HG02642 (cell line): ENCODE data around the gene NAA10.

Experiments
- ATAC-seq: cut with Tn5 transposase; IDR thresholded peaks from one replicate; pipeline ENCODE4 v1.9.1; 2021; ENCODE audit warnings: mild to moderate bottlenecking; ENCODE audit not compliant: unreplicated experiment, poor library complexity

NAA10 gene

DNA sequence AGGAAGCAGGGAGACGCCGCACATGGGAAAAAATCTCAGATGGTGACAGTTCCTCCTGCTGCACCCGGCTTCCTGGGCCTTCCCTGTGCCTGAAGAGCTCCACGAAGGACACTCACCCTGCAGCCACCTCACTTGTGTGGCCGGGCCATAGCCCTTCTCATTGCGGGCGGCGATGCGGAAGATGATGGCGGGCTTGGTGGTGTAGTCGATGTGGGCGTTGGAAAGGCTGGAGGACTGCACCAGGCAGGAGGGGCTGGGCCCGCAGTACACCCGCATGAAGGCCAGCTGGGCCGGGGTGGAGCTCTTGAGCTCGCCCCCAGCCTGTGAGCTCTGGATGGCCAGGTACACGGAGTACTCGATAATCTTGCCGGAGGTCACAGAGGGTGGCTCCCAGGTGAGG is 15.3 kb upstream of the NAA10 start:
- no peak for ATAC-seq

DNA sequence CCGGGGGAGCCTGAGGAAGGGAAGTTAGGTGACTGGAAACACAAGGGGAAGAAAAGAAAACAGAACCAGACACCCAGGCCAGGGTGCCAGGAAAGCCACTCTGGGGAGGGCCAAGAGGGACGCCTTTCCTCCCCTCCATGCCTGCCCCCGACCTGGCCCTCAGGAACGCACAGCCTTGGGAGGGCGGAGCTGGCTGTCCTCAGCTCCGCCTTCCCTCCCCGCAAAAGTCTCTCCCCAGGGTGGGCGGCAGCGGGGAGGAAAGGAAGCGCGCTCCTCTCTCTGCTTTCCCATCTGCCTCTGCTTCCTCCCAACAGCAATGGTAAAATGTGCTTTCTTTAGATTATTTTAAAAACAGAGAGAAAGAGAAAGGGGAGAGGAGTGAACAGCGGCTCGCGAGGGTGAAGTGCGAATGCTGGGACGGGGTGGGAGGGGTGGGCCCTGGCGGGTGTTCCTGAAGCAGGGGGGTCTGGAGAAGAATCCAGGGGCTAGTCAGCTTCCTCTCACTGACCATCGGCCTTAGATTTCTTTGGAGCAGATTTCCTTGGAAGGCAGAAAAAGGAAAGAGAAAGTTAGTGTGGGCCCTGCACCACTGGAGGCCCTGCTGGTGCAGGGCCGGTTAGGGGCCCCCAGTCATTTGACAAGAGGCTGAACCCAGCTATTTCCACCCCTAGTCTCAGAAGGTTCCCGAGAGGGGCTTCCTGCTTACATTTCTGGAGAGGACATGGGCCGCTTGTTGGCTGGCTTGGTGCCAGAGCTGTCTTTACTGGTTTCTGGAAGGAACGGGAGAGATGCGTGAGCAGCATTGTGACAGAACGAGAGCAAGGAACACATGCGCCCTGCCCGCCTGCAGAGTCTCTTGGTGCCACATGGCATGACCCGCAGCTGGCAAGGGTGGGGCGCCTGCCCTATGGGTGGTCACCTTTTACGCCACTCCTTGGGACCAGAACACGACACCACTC is 14.3 kb upstream of the NAA10 start:
- ATAC-seq = no peak

DNA sequence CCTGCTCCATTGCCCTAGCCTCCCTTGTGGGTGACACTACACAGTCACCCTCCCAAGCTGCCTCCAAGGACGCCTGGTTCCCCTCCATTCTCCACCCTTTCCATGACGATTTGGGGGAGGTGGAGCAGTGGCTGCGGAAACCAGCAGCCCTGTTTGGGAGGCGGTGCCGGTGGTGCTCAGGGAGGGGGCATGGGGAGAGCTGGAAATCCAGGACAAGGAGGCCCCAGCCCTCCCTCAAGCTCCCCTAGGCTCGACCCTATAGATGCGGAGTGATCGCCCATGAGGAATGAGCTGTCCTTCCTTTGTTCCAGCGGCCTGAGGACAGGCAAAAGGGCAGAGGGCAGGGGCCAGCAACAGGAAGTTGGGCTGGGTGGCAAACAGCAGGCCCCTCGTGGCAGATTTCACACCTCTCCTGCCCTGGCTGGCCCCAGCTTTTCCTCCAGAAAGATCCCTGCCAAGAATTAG is 13.2 kb upstream of the NAA10 start:
- no peak for ATAC-seq

DNA sequence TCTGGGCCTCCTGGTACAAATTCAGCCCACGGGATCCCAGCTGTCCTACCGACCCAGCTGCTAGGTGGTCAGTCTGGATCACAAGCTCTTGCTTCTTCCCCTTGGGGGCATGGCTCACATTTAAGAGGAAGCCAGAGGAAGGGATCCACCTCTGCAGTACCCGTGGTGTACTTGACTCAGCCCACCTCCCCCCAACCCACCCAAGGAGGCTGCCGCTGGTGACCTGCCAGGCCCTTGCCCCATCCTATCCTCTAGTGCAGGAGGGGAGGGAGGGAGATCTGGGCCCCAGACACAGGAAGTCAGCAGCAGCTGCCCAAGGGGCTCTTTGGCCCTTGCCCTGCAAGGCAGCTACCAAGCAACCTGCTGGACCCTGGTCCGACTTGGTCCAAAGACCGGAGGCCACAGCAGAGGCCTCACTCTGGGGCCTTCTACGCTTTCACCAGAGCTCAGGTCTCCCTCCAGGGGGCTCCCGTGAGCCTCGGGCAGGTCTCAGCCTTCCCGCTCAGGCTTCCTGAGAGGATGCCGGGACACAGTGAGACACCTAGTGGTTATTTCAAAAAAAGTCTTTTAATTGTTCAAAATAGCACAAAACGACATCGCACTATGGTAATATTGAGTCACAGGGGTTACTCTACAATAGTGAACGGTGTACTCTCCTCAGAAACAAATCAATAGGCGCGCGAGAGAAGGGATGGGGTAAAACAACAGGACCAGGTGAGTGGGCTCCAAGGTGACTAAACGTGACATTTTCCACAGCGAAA is 12.4 kb upstream of the NAA10 start:
- ATAC-seq = peak; percentile 68

DNA sequence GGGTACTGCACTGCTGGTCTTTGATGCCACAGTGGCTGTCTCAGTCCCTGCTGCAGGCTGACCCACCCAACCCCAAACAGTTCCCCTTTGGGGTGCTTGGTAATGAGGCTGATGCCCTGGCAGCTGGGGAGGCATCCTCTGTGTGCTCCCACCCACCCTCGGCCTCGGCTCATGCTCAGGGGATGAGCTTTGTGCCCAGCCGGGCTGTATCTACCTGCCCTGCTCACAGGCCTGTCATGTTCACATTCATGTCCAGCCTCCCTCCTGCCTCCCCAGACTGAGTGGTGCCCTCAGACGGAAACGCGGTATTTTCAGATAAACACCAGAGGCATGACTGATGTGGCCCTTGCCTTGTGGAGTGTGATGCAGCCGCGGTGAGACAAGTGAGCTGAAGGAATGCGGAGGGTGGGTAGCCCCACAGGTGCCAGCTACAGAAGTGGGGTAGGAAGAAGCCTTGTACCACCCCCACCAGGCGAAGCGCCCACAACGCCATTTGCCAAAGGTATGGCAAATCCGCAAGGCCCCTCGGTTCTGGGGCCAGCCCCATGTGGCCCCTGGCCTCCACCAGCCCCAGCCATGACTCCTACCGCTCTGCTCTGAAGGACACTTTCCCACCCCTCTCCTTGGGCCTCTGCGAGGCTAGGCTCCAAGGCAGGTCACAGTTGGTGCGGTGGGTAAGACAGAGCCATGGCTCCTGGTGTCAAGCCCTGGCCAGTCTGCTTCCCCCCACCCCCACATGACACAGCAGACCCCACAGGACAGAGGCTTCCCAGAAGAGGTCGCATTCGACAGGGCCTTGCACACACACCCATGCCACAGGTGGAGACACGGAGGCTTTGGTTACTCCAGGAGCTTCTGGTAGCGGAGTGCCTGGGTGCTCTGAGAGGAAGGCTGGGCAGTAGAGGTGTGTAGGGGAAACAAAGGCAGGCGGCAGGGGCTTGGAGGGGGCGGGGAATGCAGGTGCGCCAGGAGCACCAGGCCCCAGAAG is 11.4 kb upstream of the NAA10 start:
- ATAC-seq = no peak

DNA sequence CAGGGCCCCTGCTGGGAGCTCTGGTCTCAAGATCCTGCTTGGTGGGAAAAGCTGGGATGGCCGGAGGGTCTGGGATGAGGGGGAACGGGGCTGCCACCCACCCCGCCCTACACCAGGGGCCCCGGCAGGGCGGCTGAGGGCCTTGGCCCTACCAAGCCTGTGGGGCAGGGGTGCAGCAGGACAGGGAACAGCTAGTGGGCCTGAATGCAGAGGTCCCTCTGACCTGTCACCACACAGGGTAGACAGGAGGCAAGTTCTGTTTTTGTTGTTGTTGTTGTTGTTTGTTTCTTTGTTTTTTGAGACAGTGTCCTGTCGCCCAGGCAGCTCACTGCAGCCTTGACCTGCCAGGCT is 9.9 kb upstream of the NAA10 start:
- no peak for ATAC-seq

DNA sequence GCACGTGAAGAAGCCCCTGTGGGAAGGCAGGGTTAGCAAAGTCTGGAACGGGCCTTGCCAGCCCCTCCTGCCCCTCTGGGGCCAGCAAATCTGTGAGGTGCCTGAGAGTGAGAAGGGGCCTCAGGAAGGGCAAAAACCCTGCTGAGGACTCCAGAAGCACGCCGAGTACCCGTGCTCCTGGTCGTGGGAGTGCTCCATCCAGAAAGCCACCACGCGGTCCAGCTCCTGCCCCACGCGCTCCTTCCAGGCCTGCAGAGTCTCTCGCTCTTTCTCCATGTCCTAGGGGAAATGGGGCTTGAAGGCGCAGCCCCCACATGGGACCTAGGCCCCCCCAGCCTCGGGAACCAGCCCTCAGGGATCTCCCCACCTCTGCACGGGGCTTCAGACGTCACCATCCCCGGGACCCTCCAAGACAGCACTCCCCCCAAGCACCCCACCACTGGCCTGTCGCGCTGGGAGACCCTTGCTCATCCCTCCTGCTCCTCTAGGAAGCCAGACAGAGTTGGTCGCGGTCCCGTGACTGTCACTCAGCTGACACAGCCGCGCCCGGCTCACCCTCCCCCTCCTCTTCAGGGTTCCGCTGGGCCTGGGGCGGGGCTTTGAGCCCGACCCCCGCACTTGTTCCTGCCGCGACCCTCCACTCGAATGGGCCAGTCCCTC is 9.4 kb upstream of the NAA10 start, which contains the start of gene RENBP:
Gene RENBP, minus strand, starts transcription at position 504 of the 660 bp plus-strand sequence. Its CDS starts 33 bp downstream, at position 471.
- no peak for ATAC-seq

DNA sequence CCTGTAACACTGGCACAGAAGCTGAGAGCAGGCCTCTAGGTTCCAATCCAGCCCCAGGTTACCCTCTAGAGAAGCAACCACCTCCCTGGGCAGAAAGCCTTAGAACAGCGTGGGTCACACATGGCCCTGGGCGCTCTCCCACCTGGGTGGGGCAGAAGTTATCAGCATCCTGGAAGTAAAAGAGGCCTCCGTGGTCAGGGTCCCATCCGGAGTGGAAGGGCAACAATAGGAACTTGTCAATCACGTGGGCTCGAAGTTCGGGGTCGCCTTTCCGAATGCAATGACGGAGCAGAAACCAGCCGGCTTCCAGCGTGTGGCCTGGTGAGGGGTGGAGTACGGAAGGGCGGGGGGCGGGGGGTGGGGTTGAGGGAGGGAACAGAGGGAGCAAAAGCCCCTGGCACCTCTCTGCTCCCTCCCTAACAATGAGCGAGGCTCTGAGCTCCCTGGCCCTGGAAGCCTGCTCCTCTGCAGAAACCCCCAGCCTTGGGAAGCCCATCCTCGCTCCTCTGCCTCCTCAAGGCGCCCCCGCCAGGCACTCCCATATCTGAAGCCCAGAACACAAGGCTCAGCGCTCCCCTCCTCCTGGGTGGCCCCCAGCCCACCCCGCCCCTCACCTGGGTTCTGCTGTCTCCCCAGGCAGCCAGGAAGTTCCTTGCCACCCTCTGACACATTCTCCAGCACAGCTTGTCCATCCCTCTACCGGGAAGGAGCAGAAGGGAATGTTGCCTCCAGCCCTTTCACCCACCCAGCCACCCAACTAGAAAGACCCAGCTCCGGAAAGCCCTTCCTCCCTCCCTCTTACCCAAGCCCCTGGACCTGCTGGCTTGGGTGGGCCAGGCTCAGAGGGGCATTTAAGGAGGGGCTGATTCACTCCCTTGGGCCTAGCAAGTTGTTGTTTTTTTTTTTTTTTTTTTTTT is 6.8 kb upstream of the NAA10 start:
- ATAC-seq = no peak

DNA sequence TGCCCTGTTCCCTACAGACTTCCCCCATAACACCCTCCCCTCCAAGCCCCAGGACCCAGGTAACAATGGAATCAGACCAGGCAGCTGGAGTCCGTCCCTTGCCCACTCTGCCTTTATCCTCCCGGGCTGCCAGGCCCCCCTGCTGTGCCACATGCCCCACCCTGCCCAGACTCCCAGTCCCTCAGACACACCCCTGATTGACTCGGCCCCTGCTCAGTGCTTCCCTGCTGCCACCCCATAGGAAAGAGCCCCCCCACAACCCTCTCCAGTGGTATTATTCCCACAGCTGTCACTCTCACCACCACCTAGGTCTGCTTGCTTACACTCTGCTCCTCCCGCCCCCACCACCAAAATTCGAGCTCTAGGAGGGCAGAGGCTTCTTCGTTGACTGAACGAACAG is 4.7 kb upstream of the NAA10 start:
- no peak for ATAC-seq

DNA sequence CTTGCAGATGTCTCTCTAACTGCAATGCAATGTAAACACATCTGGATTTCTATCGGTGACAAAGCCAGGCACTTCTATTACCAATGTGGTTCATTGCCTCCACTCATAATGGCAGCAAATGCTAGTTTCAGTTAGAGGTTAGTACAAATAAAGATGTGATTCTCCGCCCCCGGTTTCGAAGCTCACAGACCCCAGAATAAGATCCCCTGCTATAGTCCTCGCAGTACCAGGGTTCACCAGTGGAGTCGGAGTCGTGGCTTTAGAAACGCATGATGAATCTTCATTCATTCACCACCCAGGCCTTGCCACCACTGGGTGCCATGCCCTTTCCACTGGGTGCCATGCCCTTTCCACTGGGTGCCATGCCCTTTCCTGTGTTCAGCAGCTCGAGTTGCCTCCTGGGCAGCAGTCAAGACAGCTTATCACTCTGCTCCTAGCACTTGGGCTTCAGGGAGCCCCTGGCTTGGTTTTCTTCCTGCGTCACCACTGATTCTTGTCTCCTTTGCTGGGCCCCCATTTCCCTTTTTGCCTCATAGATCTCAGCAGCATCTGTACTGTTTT is 3.5 kb upstream of the NAA10 start:
- ATAC-seq = no peak

DNA sequence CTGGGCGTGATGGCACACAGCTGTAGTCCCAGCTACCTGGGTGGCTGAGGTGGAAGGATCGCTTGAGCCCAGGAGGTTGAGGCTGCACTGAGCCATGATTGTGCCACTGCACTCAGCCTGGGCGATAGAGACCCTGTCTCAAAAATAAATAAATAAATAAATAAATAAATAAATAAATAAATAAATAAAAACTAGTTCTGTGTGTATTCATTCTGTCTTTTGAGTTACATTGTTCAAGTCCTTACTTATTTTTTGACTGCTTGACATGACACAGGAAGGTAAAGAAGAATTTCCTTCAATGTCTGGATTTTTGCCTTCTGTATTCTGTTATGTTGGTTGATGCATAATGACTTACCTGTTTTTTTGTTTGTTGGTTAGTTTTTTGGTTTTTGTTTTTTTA is 2.2 kb upstream of the NAA10 start:
- ATAC-seq = no peak

DNA sequence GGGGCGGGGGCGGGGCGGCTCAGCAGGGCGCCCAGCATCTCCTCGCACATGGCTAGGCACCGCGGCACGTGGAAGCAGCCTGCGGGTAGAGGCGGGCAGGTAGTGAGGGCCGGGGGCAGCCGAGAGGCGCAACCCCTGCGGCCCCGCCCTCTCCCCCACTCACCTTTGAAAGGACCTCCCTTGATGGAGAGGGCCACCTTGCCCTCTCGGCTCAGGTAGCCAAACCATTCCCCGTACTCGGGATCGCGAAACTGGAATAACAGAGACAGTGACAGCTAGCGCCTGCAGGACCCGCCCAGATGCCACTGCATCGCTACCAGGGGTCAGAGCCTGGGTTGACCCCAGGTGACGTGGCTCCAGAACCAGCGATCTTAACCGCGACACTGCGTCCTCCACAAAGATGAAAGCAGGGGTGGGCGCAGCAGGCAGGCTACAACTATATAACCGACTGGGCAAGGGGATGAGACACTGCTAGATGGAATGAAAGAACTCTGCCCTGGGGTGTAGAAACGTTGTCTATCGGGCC is 552 bp upstream of the NAA10 start:
- no peak for ATAC-seq

DNA sequence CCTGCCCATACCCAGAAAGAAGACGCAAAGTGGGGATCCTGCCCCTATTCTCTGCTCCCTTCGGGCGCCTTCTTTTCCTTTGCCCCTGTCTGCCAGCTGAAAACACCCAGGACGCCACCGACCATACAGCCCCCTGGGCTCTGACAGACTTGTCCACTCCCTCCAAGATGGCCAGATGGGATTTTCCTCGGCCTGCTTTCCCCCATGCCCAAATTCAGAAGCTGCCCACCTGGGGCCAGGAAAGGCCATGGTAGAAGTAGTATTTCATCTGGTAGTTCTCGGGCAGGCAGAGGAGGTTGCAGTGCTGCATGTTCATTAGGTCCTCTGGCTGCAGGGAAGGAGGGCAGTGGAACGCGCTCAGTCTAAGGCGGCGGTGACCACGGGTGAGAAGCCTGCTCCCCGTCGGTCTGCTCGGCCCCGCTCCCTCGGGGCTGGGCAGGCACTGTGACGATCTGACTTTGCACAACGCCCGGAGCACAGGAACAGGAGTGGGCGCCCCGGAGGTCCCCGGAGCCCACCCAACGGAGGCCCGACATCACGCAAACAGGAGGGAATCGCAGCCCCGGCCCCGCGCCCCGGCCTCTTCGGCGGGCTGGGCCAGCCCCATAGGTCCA is 582 bp downstream of the NAA10 start:
- ATAC-seq = no peak

DNA sequence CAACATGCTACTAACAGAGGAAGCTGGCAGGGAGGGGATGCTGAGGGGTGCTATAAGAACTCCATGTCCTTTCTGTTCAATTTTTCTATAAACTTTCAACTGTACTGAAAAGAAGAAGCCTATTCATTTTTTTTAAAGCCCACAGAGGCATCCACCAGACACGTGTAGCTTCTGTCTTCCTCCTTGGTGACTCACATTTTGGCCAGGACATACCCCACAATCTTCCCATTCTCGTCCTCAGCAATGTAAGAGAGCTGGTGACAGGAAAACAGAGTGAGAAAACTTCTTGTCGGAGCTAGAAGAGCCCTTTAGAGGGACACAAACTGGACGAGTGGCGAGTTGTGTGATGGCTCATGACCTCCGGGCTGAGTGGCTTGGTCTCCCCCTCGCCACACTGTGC is 1.1 kb downstream of the NAA10 start:
- no peak for ATAC-seq

DNA sequence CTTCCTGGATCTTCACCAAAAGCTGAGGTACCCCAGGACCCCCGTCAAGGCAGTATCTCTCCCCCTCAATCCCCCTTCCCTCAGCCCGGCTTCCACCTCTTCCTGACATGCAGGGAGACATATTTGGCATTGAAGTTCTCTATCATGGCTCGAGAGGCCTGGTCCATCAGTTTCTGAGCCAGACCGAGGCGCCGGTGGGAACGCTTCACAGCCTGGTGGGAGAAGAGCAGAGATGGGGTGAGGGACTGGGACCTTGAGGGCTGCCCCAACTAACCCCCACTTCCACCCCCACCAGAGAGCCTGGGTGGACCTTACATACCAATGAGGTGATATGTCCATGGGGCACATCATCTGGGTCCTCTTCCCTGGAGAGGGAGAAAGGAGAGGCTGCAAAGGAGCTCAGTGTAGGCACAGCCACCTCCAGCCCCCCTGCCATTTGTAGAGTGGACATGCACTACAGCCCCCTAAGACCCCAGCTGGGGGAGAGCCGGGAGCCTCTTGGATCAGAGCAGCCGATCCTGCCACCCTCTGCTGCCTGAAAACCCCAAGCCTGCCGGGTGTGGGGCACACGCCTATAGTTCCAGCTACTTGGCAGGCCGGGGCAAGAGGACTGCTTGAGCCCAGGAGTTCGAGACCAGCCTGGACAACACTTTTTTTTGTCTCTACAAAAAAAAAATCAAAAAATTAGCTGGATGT is 2.5 kb downstream of the NAA10 start:
- no peak for ATAC-seq

DNA sequence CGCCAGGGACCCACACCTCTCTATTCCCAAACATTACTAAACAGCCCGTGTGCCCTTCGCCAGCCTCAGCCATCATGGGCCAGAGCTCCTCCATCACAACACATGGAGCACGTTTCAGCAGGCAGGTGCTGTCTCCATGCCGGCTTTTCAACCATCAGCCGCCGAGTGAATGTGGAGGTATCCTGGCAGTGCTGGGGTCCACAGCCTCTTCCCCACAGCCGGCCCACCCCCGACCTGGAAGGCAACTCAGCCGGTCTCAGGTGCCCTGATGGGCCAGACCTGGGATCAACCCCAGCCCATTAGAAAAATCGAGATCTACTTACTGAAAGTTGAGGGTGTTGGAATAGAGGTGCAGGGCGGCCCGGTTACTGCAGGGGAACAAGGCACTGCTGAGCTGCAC is 3.1 kb downstream of the NAA10 start:
- ATAC-seq = no peak

DNA sequence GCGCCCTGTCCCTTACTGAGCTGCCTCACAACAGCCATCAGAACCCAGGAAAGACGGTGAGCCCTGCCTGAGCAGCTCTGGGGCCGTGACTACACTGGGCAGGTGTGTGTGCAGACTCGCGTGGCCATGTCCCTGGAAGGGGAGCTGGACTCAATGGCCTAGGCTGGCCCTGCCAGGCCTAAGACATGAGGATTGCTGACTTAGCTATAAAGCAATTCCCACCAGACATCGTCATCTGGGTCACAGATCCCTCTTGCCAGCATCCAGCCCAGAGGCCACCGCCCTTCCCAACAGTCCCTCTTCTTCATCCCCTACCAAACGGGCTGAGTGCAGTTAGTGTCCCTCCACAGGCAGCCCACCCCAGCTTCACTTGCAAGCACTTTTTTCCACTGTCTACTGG is 3.7 kb downstream of the NAA10 start:
- ATAC-seq = no peak
